ENCODE results near the gene PSMD13. TPM values are rescaled to one million over a fixed set of nuclear protein-coding genes. Genes with fewer than 3 reads are reported as not detected.

The PSMD13 gene
- total and polyA plus RNA-seq, 2 donors (not counting 1 experiment from before 2014, with no cell fraction given): 98.0 to 104 TPM

- 29% methylated on average over 13 of the region's 20 CpGs for WGBS (ENCODE audit: insufficient coverage)
- H3K9ac ChIP-seq (ENCODE audit: low read length): no peak overlapping the region
- DNase-seq: no peak
- peaks cover 0 to 15% (median 1%) of the 10 kb centered on the region in 4 experiments for H3K27me3 ChIP-seq (replicated peaks in 1 of 4; ENCODE audit: control extremely low read depth in 1 of 4, control insufficient read depth in 3 of 4, insufficient read depth in 4 of 4, low read length in 3 of 4)
- ChIA-PET CTCF (interaction anchor here (1.2 to 5.1 kb wide), 3 partner anchors 10 to 49 kb away, joined by 3 to 32 read pairs (median 6); no protein-coding TSS in a partner anchor), POLR2A (interaction anchor here (1.1 kb wide), 1 partner anchor 91 kb away, joined by 3 read pairs; no protein-coding TSS in a partner anchor)
- peak overlapping the region; percentile 26 for H3K27ac Mint-ChIP-seq
- H3K4me3 Mint-ChIP-seq: no peak overlapping the region
- TF ChIP-seq CTCF (IDR thresholded peaks at IDR 0.05) (no peak), EZH2 (IDR thresholded peaks at IDR 0.05; ENCODE audit: borderline replicate concordance, insufficient read depth, low read depth, low read length, poor library complexity, severe bottlenecking) (no peak)
- H3K4me1 Mint-ChIP-seq: peaks cover 28% of the 10 kb centered on the region
- H3K9me3 ChIP-seq (ENCODE audit: control extremely low read depth in 1 of 3, control insufficient read depth in 2 of 3, insufficient read depth in 1 of 3, low read length in 2 of 3): no peaks in the 10 kb centered on the region
- H3K4me1 ChIP-seq (ENCODE audit: control insufficient read depth in 2 of 2, insufficient read depth in 2 of 2, low read length in 2 of 2): peaks cover 15 to 27% of the 10 kb centered on the region in 2 donors
- H3K4me3 ChIP-seq (ENCODE audit: control extremely low read depth in 1 of 5, extremely low read depth in 1 of 5, insufficient read depth in 1 of 5, low read depth in 2 of 5, low read length in 4 of 5): no peak overlapping the region
- no peak overlapping the region for H3K27ac ChIP-seq (ENCODE audit: low read length in 2 of 2)
- H3K79me2 ChIP-seq (ENCODE audit: control insufficient read depth, insufficient read depth, low read length): no peaks in the 10 kb centered on the region
- intact Hi-C loops (cut with micrococcal nuclease): no loop called here
- no peak overlapping the region for H2AFZ ChIP-seq (ENCODE audit: insufficient read depth, low read depth, low read length, poor library complexity, severe bottlenecking)
- no peaks in the 10 kb centered on the region for H3K9me3 Mint-ChIP-seq (ENCODE audit: insufficient read depth)
- H3K27me3 Mint-ChIP-seq: peaks cover 7% of the 10 kb centered on the region
- H4K20me1 ChIP-seq (ENCODE audit: control insufficient read depth, insufficient read depth, low read length, poor library complexity, severe bottlenecking): no peaks in the 10 kb centered on the region
- H3K36me3 ChIP-seq (replicated peaks in 1 of 2; ENCODE audit: control extremely low read depth in 1 of 2, control insufficient read depth in 1 of 2, extremely low read depth in 1 of 2, insufficient read depth in 2 of 2, low read length in 1 of 2): no peaks in the 10 kb centered on the region
- no peak overlapping the region for H3K4me2 ChIP-seq (replicated peaks; ENCODE audit: low read depth, low read length, poor library complexity, severe bottlenecking)
- ATAC-seq (ENCODE audit: low read depth): peak; percentile 28
Observed at GRCh38 chr11:299951-300735, 63.4 kb downstream of the PSMD13 start.

Other genes starting within 250 kb of the PSMD13 start
- gene SCGB1C1, start 43.9 kb upstream of the PSMD13 start, total RNA-seq: not detected in 2 replicates
- not detected in 2 replicates for gene SCGB1C1, start 43.9 kb upstream of the PSMD13 start, polyA plus RNA-seq
- 69.1 and 72.2 TPM in 2 replicates for gene BET1L, start 29.6 kb upstream of the PSMD13 start, total RNA-seq
- gene BET1L, start 29.6 kb upstream of the PSMD13 start, polyA plus RNA-seq: 43.9 and 49.3 TPM in 2 replicates
- gene RIC8A, start 29.3 kb upstream of the PSMD13 start, total RNA-seq: 102 and 110 TPM in 2 replicates
- 90.0 and 100 TPM in 2 replicates for gene RIC8A, start 29.3 kb upstream of the PSMD13 start, polyA plus RNA-seq
- 27.9 and 33.6 TPM in 2 replicates for gene SIRT3, start 634 bp upstream of the PSMD13 start, total RNA-seq
- 22.9 and 50.5 TPM in 2 replicates for gene SIRT3, start 634 bp upstream of the PSMD13 start, polyA plus RNA-seq
- gene NLRP6, start 41.4 kb downstream of the PSMD13 start, total RNA-seq: 2.5 and 2.7 TPM in 2 replicates
- gene NLRP6, start 41.4 kb downstream of the PSMD13 start, polyA plus RNA-seq: 0.92 and 1.4 TPM in 2 replicates
- 159 and 169 TPM in 2 replicates for gene PGGHG, start 52.1 kb downstream of the PSMD13 start, total RNA-seq
- gene PGGHG, start 52.1 kb downstream of the PSMD13 start, polyA plus RNA-seq: 152 and 264 TPM in 2 replicates
- not detected in 2 replicates for gene IFITM5, start 62.5 kb downstream of the PSMD13 start, total RNA-seq
- gene IFITM5, start 62.5 kb downstream of the PSMD13 start, polyA plus RNA-seq: not detected in 2 replicates
- gene IFITM2, start 70.8 kb downstream of the PSMD13 start, total RNA-seq: 72.1 and 76.1 TPM in 2 replicates
- gene IFITM2, start 70.8 kb downstream of the PSMD13 start, polyA plus RNA-seq: 207 and 451 TPM in 2 replicates
- 19.5 and 19.7 TPM in 2 replicates for gene IFITM1, start 77.1 kb downstream of the PSMD13 start, total RNA-seq
- 70.6 and 83.7 TPM in 2 replicates for gene IFITM1, start 77.1 kb downstream of the PSMD13 start, polyA plus RNA-seq
- gene IFITM3, start 83.9 kb downstream of the PSMD13 start, total RNA-seq: 9.8 and 16.5 TPM in 2 replicates
- 1.6 and 5.2 TPM in 2 replicates for gene IFITM3, start 83.9 kb downstream of the PSMD13 start, polyA plus RNA-seq
- gene B4GALNT4, start 132.5 kb downstream of the PSMD13 start, total RNA-seq: not detected in 2 replicates
- 0.07 TPM in 1 of 2 replicates, not detected in the other for gene B4GALNT4, start 132.5 kb downstream of the PSMD13 start, polyA plus RNA-seq
- 0.39 TPM in 1 of 2 replicates, not detected in the other for gene PKP3, start 157.2 kb downstream of the PSMD13 start, total RNA-seq
- gene PKP3, start 157.2 kb downstream of the PSMD13 start, polyA plus RNA-seq: 0.16 and 0.78 TPM in 2 replicates
- 66.6 and 73.8 TPM in 2 replicates for gene SIGIRR, start 178.0 kb downstream of the PSMD13 start, total RNA-seq
- 92.1 and 145 TPM in 2 replicates for gene SIGIRR, start 178.0 kb downstream of the PSMD13 start, polyA plus RNA-seq
- gene ANO9, start 205.0 kb downstream of the PSMD13 start, total RNA-seq: 62.0 and 63.9 TPM in 2 replicates
- 94.1 and 107 TPM in 2 replicates for gene ANO9, start 205.0 kb downstream of the PSMD13 start, polyA plus RNA-seq
- 29.0 and 35.5 TPM in 2 replicates for gene PTDSS2, start 213.3 kb downstream of the PSMD13 start, total RNA-seq
- gene PTDSS2, start 213.3 kb downstream of the PSMD13 start, polyA plus RNA-seq: 15.4 and 22.1 TPM in 2 replicates

All from B cell (primary cell).